Lower lobe of right lung (tissue), 2 donors: ENCODE results near the gene AGAP3. TPM values are rescaled to one million over a fixed set of nuclear protein-coding genes. Genes with fewer than 3 reads are reported as not detected.
A peak's percentile ranks its signal among the peaks of the same experiment; 100 is the strongest.

ENCODE experiments used
- ATAC-seq, 2 donors: fragments of 200-7000 bp; cut with Tn5 transposase; one replicate each; pipeline ENCODE4 v1.9.1; 2020 to 2022; ENCODE audit warnings: mild to moderate bottlenecking in 2 of 2, moderate library complexity in 2 of 2
- DNase-seq: peaks from one replicate; pipeline ENCODE4 v3.0.0-alpha.2; 2020
- H3K27ac ChIP-seq: fragments of 200-600 bp; one replicate; pipeline ENCODE4 v1.8.0; 2022
- H3K27me3 ChIP-seq: fragments of 200-600 bp; one replicate; pipeline ENCODE4 v1.8.0; 2022; ENCODE audit warnings: low read depth
- H3K36me3 ChIP-seq: fragments of 200-600 bp; one replicate; pipeline ENCODE4 v1.8.0; 2022; ENCODE audit warnings: mild to moderate bottlenecking
- H3K4me1 ChIP-seq: fragments of 200-600 bp; one replicate; pipeline ENCODE4 v1.8.0; 2022
- H3K4me3 ChIP-seq: fragments of 200-600 bp; one replicate; pipeline ENCODE4 v1.8.0; 2022; ENCODE audit warnings: mild to moderate bottlenecking
- H3K9me3 ChIP-seq: fragments of 200-600 bp; one replicate; pipeline ENCODE4 v1.8.0; 2022
- CTCF ChIP-seq: fragments of 200-600 bp; IDR thresholded peaks from one replicate; pipeline ENCODE4 v1.8.0; 2022; ENCODE audit warnings: antibody characterized with exemption, mild to moderate bottlenecking
- intact Hi-C: fragments of 100-400 bp; cut with DNase I; formaldehyde crosslinking; loops from one replicate; pipeline ENCODE4 v1.11.0; 2022
- total RNA-seq: library from RNA; stranded (reverse); fragmentation: NEBNext Ultra II Directional; extraction: Animal tissue kit (Norgen Biotek cat#: 25700); gene quantifications from one replicate; pipeline ENCODE4 v1.2.1, GENCODE V29; 2021
- donor health status: DM: no; HTN: yes; CAD: no; lungs with severe emphysema.

Gene AGAP3
- total RNA-seq, 1 donor from 2014 or later: 157 TPM

- no peaks in the 10 kb centered on the region for H3K27me3 ChIP-seq
- H3K4me1 ChIP-seq: peaks cover 13% of the 10 kb centered on the region
- H3K27ac ChIP-seq: no peak overlapping the region
- no peak for ATAC-seq
- intact Hi-C loops: no loop called here
- H3K36me3 ChIP-seq: peaks cover 88% of the 10 kb centered on the region
- no peak for TF ChIP-seq CTCF
- DNase-seq: no peak
- no peaks in the 10 kb centered on the region for H3K9me3 ChIP-seq
- H3K4me3 ChIP-seq: no peak overlapping the region
Observed at GRCh38 chr7:151128716-151129115, 42.4 kb downstream of the AGAP3 start.

- intact Hi-C loops: no loop called here
- Histone ChIP-seq H3K4me1 (peaks cover 12% of the 10 kb centered on the region), H3K9me3 (no peaks in the 10 kb centered on the region), H3K36me3 (peaks cover 88% of the 10 kb centered on the region), H3K27me3 (no peaks in the 10 kb centered on the region), H3K4me3 (no peak overlapping the region), H3K27ac (no peak overlapping the region)
- TF ChIP-seq CTCF: no peak
- DNase-seq (no peak), ATAC-seq (no peak)
Observed at GRCh38 chr7:151129117-151129959, 43.1 kb downstream of the AGAP3 start.

GRCh38 chr7:151129960-151130591 lies 43.8 kb downstream of the AGAP3 start:
- Histone ChIP-seq H3K4me3 (no peak overlapping the region), H3K27me3 (no peaks in the 10 kb centered on the region), H3K9me3 (no peaks in the 10 kb centered on the region), H3K27ac (no peak overlapping the region), H3K4me1 (peaks cover 10% of the 10 kb centered on the region), H3K36me3 (peaks cover 88% of the 10 kb centered on the region)
- ATAC-seq: no peak
- intact Hi-C loops: no loop called here
- no peak for TF ChIP-seq CTCF
- DNase-seq: no peak

GRCh38 chr7:151130741-151131157 lies 44.5 kb downstream of the AGAP3 start:
- DNase-seq (peak; percentile 38), ATAC-seq (no peak)
- Histone ChIP-seq H3K4me1 (peaks cover 4% of the 10 kb centered on the region), H3K4me3 (no peak overlapping the region), H3K9me3 (no peaks in the 10 kb centered on the region), H3K36me3 (peaks cover 92% of the 10 kb centered on the region), H3K27me3 (no peaks in the 10 kb centered on the region), H3K27ac (no peak overlapping the region)
- TF ChIP-seq CTCF: no peak
- intact Hi-C loops: no loop called here

GRCh38 chr7:151131224-151131591 lies 44.9 kb downstream of the AGAP3 start:
- Histone ChIP-seq H3K4me3 (no peak overlapping the region), H3K9me3 (no peaks in the 10 kb centered on the region), H3K27ac (no peak overlapping the region), H3K36me3 (peaks cover 97% of the 10 kb centered on the region), H3K27me3 (no peaks in the 10 kb centered on the region), H3K4me1 (no peaks in the 10 kb centered on the region)
- TF ChIP-seq CTCF: no peak
- ATAC-seq (no peak), DNase-seq (no peak)
- intact Hi-C loops: no loop called here
